Right lobe of liver (tissue), 4 donors: Measurements from ENCODE around the gene EHD3.

Experiments
- CTCF ChIP-seq, 4 donors: fragments of 200-600 bp in 3 of 4; fragments of 450-650 bp in 1 of 4; IDR thresholded peaks; one replicate each; pipeline versions ENCODE4 v1.5.1 to v1.8.0; 2016 to 2022; ENCODE audit warnings: antibody characterized with exemption in 4 of 4, mild to moderate bottlenecking in 2 of 4
- POLR2A ChIP-seq: fragments of 450-650 bp; IDR thresholded peaks from one replicate; pipeline ENCODE4 v1.6.1; 2017; ENCODE audit warnings: antibody characterized with exemption, mild to moderate bottlenecking
- donor health status: DM: no; HTN: no; CAD: no.
- donor health status: DM: no; HTN: no; CAD: no.
- donor health status: DM: no; HTN: yes; CAD: no.

- no peak for TF ChIP-seq CTCF (IDR thresholded peaks at IDR 0.05)
- TF ChIP-seq POLR2A, result no peak
Observed at GRCh38 chr2:31191931-31192330, 42.0 kb upstream of the EHD3 start.
